Dermis microvascular lymphatic vessel endothelial cell (primary cell): ENCODE results near the gene TCEAL1. TPM values are rescaled to one million over a fixed set of nuclear protein-coding genes. Genes with fewer than 3 reads are reported as not detected.
A peak's percentile ranks its signal among the peaks of the same experiment; 100 is the strongest.
"Not testable (repeated sequence)": the region's sequence is repeated elsewhere in the genome, so short reads cannot be mapped to it uniquely, and the experiment has no call there.

Experiments
- DNase-seq, 2 donors: peaks; one replicate each; pipeline versions ENCODE4 v3.0.0 to v3.0.0-alpha.2; 2010; ENCODE audit warnings: low read depth in 2 of 2
- total RNA-seq: library from RNA; depleted of rRNA; stranded (reverse); fragments of >200 nt; gene quantifications from 2 replicates; pipeline ENCODE4 v1.2.1, GENCODE V29; 2014

Gene TCEAL1
- total RNA-seq, 1 donor from 2014 or later = 15.0 TPM

DNA sequence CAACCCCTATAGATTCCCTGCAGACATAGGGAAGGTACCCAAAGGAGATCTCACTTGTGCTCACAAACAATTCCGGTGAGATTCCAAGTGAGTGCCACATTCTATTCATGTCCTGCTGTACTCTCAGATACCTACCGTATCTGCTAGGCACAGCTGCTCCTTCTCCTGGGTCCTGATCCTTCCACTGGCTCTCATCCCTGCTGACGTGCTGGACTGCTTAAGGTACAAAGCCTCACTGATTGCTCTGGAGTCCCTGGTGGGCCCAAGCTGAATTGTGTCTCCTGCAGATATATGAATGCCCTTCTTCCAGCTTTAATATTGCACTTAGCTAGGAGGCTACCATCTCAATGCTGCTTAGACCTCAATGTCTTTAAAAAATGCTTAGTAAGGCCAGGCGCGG, 2.4 kb downstream of the TCEAL1 start:
- DNase-seq = no peak

DNA sequence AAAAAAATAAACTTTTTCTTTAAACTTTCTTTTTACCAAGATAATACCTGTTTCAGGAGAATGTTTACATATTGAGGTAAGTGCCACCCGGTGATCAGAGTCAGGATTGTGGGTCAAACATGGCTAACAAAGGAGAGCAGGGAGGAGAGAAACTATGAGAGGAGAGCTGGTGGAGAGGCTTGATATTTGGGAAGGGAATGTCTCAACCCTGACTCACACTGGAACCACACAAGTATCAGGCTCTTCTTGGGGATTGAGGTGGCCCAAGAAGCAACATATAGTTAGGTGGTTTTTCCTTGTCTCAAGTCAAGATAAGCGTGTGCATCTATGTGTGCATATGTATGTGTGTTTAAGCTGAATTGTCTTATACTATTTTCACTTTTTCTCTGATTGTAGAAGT, 6.7 kb downstream of the TCEAL1 start:
- no peak for DNase-seq

DNA sequence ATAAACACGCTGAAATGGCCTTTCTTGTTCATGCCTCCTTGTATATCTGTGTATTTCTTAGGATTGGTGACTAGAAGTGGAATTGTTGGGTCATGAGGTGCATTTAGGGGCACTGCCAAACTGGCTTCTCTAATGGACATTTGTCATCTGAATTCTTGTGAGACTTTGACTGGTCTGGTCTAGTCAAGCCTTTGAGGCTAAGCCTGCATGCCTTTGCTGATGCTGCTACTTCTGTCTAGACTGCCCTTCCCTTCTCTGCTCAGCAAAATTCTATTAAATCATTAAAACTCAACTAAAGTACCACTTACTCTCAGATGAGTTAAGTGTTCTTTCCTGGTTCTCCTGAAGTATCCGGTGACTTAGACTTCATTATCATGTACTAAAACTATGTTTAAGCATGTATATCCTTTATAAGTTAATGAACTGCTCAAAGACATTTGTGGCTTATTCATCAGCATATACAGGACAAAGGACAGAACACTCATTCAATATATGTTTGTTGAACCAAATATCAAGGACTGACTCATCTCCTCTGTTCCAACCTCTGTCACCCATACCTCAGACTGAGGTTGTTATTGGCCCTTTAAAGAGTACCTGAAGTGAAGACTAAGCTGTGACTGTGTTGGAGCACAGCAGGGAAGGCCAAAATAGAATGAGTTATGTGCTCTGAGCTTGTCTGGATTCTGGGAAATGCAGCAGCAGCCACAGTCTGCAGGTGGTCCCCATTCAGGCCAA, 9.0 kb downstream of the TCEAL1 start:
- peak in 1 of 2 donors; percentile 12 for DNase-seq

DNA sequence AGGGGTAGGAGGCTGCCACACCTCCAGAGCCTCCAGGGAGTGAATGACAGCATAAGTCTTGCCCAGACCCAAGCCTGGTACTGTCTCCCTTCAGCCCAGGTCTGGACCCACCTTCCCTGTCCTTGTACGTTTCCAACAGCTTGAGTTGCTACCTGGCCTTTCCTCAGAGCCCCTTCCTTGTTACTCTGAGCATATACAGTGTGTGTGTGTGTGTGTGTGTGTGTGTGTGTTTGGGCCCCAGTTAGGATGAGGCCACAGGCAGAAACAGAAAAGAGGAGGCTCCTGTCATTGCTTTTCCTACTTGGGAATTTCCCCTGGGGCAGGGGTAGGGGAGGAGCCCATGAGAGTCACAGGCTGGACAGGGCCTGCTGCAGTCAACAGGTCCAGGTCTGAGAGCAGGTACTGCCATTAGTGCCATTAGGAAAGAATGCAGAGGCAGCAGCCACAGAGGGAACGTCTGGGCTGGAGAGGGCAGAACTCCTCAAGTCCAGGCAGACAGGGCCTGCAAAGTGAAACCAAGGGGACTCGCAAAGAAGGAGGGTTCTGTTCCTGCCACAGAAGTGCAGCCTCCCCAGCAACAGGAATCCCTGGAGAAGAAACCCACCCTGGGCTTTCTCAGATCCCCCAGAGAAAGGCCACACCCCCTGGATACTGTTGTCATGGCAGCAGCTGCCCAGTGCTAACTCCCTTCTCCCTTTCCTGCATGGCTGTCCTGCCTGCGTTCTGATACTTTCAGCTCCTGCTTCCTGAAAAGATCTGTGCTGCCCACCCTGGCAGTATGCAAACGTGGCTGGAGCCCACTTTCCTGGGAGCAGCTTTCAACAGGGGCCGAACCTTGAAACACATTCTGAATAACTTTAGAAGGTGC, 9.9 kb downstream of the TCEAL1 start:
- peak in 1 of 2 donors; percentile 16 for DNase-seq

DNA sequence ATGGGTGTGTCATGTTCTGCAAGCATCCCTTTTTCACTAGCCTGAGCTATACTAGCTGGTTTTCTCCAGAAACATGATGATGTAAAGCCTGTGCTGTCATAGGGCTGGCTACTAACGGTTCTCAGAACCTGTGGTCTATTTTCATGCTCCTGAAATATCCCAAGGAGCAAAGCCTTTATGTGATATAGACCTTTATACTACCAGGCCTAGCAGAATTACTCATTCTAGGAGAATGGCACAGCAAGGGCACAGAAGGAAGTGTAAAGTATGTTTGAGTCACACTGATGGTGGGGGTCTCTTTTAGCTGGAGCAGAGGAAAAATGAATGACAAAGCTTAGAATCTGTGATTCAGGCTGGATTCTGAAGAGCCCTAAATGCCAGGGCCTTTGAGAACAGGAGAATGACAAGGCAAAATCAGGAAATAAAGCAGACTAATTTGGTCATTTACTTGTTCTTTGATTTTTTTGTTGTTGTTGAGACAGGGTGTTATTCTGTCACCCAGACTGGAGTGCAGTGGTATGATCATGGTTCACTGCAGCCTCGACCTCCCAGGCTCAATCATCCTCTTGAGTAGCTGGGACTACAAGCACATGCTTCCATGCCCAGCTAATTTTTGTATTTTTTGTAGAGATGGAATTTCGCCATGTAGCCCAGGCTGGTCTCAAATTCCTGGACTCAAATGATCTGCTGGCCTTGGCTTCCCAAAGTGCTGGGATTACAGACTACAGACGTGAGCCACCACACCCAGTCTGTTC, 11.8 kb downstream of the TCEAL1 start:
- peak in 1 of 2 donors; percentile 5 for DNase-seq

DNA sequence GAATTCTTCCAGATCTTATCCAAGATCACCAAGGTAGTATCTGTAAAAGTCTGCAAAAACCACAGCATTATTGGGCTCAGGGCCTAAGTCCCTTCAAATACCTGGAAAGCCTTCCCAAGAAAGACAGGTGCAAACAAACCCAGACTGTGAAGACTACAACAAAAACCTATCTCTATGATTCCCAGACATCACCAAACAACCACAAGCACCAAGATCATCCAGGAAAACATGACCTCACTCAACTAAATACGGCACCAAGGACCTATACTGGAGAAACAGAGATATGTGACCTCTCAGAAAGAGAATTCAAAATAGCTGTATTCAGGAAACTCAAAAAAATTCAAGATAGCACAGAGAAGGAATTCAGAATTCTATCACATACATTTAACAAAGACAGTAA, 15.3 kb downstream of the TCEAL1 start:
- no peak for DNase-seq

DNA sequence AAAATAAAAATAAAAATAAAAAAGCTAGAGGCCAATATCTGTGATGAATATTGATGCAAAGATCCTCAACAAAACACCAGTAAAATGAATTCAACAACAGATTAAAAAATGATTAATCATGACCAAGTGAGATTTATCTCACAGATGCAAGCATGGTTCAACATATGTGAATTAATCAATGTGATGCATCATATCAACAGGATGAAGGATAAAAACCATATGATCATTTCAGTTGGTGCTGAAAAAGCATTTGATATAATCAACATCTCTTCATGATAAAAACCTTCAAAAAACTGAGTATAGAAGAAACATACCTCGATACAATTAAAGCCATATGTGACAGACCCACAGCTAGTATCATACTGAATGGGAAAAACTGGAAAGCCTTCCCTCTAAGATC, 18.9 kb downstream of the TCEAL1 start:
- DNase-seq = no peak

DNA sequence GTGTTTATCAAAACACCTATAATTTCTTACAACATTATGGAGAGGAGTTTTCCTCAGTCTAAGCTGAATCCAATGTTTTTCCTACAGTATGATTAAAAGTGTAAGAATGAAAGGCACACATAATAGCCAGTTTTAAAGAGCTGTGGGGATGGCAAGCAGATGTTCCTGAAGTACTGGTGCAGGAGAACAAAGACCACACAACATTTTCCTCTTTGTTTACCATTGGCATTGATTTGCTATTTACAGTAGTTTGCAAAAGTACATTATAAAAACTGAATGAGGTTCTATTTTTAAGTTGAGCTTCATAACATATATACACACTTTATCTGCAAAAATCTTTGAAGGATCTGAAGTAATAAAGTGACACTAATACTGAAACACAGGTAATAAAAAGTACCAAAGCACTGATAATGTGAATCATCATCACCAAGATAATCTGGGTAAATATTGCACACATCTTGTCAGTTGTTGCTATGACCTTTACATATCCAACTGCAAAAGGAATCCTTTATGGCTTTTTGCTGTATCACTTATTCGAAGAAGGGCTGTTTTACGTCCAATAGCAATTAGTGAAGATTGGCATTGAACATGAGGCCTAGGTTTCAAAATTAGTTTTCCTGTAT, 22.5 kb downstream of the TCEAL1 start:
- no peak for DNase-seq

DNA sequence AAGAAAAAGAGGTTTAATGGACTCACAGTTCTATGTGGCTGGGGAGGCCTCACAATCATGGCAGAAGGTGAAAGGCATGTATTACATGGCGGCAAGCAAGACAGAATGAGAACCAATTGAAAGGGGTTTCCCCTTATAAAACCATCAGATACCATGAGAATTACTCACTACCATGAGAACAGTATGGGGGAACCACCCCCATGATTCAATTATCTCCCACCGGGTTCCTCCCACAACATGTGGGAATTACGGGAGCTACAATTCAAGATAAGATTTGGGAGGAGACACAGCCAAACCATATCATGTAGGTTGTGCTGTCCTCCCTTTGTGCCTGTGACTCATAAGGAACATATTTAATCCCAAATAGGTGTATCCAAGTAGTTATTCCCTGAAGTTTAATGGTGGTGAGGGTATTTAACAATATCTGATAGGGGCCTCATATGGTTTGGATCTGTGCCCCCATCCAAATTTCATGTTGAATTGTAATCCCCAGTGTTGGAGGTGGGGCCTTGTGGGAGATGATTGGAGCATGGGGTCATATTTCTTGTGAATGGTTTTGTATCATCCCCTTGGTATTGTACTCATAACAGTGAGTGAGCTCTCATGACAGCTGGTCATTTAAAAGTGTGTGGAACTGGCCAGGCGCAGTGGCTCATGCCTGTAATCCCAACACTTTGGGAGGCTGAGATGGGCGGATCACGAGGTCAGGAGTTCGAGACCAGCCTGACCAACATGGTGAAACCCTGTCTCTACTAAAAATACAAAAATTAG, 26.6 kb downstream of the TCEAL1 start:
- not testable (repeated sequence) for DNase-seq

DNA sequence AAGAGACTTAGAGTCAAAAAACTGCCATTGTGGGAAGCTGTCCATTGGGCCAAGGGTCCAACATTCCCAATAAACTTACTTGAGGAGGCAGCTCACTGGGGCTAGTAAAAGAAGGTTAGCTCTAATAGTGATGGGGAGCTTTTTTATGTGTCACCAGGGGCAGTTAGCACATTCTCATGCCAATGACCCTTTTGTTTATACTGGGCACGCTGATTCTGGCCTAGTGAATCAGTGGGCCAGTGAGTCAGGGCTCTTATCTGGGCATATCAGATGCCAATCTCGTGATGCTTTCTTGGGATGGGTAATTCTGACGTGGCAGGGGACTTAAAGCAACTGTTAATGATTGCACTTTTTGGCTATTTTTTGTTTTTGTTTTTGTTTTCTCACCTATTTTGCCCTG, 27.8 kb downstream of the TCEAL1 start:
- DNase-seq = peak in 1 of 2 donors; percentile 69

DNA sequence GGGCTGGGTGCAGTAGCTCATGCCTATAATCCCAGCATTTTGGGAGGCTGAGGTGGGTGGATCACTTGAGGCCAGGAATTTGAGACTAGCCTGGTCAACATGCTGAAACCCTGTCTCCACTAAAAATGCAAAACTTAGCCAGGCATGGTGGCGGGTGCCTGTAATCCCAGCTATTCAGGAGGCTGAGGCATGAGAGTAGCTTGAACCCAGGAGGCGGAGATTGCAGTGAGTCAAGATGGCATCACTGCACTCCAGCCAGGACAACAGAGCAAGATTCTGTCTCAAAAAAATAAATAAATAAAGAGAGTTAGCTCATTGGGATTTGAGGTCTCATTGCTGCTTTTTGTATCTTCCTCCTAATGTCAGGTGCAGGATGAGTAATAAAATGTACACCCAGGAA, 28.3 kb downstream of the TCEAL1 start:
- not testable (repeated sequence) for DNase-seq

DNA sequence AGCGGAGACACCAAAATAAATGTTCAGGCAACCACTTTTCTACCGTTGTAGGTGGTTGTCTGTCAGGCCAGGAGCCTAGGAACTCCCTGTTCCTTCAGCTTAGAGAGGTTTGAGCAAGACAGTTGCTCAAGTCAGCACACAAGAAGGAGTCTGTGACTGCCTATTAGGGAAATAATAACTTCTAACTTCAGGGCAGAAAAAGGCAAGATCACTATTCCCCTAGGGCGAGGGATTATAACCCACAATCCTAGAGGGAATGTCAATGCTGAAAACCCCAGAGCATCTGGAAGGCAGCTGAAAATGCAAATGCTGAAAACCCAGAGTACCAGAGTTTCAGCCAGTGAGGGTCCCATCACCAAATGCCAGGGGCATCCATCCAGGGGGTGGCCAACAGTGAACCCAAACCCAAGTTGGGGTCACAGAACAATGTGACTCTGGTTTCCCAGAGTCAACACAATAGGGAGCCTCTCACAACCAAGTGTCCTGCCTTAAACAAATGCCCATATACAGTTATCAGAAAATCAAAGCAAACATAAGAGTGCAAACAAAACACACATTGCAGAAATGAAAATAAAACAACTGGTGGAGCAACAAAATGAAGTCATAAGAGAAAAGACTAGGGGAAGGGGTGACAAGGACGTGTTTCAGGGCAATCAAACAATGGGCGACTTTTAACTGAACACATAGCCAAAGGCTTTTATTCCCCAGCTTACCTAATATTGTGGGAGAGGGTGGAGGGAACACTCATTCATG, 30.1 kb downstream of the TCEAL1 start:
- DNase-seq = no peak

DNA sequence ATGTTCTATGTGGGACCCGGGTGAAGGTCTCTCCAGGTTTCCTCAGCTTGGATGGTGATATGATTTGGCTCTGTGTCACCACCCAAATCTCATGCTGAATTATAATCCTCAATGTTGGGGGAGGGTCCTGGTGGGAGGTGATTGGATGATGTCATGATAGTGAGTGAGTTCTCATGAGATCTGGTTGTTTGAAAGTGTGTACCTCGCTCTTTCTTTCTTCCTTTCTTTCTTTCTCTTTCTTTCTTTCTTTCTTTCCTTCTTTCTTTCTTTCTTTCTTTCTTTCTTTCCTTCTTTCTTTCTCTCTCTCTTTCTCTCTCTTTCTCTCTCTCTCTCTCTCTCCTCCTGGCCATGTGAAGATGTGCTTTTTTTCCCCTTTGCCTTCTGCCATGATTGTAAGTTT, 30.7 kb downstream of the TCEAL1 start:
- not testable (repeated sequence) for DNase-seq

DNA sequence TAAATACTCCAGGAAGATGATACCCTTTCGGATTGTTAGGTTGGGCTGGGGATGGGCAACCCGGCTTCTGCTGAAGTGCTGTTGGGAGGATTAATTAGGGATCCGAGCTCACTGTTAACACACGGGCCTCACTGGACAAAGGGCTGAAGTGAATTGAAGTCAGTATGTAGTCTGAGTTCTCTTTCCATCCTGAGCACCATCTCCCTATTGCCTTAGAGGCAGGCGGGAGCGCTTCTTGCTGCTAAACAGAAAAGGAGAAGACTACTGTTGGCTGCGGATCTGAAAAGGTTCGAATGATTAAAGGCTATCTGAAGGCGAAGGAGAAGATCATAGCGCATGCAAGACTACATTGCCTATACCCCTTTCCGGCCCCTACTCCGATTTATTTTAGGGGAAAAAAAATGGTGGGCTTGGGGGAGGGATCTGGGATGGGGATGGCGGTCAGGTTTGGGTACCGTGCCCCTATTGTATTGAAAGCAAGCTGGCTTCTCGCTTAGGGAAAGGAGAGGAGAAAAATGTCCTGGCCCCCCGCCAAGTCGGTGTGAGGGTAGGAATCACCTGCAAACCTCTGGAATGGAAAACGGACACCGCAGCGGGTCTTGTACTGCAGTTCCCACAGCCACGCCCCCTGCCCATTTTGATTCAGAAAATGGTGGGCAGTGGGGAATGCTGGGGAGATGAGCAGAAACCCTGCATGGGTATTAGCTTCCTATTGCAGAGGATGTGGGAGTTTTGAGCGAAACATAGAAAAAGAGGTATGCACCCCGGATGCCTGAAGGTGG, 35.4 kb downstream of the TCEAL1 start:
- DNase-seq = no peak

DNA sequence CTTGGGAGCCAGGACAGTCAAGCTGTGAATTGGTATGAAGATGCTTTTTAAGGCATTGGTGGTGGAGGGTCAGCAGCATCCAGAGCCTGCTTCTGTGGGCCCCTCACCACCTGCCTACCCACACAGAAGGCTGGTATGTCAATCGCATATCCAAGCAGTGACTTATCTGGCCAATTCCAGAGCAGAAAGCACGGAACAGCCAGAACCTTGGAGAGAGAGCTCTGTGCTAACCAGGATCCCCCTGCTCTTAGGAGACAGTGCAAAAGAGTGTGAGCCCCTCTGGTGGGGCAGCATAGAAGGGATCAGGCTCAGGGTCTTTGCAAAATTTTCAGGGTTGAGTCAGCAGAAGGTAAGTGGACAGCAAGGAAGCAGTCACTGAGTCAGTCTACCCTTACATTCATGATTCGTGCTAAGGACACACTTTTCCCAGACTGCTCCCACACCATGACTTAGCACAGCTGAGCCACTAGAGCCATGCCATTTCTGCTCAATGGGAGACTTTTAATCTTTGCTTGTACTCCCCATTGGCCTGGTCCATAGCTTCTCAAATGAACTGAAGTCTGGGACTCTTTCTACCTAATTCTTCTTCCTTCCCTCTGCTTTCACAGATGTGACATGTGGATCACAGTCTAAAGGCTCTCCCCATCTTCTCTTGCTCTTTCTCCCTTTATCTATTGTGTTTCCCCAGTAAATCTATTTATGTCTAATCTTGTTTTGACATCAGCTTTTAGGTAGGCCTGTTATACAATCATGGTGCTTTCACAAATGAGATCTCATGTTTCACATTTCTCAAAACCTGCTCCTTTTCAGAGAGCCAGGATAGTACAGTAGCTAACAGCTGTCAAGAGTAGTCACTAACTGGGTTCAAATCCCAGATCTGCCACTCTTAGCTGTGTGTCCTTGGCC, 37.7 kb downstream of the TCEAL1 start:
- no peak for DNase-seq

DNA sequence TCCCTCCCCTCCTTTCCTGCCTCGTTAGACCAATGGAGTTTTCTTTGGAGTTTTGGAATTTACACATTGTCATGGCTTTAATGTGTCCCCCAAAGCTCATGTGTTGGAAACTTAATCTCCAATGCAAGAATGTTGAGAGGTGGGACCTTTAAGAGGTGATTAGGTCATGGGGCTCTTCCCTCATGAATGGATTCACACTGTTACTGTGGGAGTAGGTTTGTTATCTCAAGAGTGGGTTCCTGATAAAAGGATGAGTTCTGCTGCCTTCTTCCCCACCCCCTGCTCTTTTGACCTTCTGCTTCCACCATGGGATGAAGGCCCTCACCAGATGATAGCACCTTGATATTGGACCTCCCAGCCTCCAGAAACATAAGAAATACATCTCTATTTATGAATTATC, 41.0 kb downstream of the TCEAL1 start:
- no peak for DNase-seq

DNA sequence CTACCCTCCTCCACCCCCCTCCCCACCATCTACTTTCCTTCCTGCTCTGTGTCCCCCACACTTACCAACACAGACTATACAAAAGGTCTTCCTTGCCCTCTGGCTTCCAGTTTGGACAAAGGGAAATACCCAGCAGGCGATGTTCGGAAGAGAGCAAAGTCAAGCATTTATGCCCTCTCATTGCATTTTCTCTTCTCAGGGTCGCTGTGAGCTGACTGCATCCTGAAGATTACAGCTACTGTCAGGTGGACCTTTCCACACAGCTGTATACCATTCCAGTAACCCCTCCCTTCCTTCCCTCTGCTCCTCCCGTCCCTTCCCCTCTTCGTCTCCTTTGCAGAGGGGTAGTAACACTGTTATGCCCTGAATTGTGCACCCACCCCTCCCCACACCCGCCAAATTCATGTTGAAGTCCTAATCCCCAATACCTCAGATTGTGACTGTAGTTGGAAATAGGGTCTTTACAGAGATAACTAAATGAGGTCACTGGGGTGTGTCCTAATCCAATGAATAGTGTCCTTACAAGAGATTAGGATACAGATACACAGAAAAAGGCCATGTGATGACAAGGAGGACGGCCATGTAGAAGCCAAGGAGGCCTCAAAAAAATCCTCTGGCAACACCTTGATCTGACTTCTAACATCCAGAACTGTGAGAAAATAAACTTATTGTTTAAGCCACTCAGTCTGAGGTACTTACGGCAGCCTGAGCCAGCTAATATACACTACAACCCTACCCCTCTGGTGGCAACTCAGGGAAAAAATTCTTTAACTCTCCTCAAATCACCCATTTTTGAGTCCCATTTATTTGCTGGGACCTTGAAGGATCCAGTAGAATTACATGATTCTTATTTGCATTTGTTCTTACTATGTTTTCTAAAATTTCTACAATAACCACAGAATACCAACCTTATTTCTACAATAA, 46.0 kb downstream of the TCEAL1 start:
- DNase-seq = no peak
